ENCODE results near the gene GCSH. TPM values are rescaled to one million over a fixed set of nuclear protein-coding genes. Genes with fewer than 3 reads are reported as not detected.

The GCSH gene
- total and polyA plus RNA-seq, 2 of the 13 experiments (the other 11 are each of a cell fraction or from before 2014, with no cell fraction given), result 35.9 to 103 TPM

DNA sequence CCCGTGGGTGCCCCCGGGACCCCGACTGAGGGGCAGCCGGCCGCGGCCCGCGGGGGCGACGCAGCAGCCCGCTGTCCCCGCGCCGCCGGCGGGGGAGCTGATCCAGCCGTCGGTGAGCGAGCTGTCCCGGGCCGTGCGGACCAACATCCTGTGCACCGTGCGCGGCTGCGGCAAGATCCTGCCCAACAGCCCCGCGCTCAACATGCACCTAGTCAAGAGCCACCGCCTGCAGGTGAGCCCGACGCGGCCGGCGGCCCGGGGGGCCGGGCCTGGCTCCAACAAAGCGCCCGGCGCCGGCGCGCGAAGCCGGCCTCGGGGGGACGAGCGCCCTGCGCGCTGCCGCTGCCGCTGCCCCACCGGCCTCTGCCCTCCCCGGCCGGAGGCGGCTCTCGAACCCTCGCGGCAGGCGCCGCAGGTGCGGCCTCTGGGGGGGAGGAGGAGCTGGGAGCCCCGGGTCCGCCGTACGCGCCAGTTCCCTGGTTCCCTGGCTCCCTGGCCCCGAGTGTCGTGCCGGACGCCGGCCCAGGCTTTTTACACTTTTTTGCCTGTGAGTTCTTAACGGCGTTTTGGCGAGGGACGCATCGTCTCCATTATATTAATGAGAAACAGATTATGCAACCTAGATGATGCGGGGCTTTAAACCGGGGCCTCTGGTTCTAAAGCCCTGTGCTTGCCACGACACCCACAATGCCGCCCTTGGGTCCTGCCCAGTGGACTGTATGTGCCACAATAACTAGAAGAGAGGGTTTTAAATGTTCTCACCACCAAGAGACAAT, 60.0 kb downstream of the GCSH start (continued):
- TF ChIP-seq, protein P1, sequence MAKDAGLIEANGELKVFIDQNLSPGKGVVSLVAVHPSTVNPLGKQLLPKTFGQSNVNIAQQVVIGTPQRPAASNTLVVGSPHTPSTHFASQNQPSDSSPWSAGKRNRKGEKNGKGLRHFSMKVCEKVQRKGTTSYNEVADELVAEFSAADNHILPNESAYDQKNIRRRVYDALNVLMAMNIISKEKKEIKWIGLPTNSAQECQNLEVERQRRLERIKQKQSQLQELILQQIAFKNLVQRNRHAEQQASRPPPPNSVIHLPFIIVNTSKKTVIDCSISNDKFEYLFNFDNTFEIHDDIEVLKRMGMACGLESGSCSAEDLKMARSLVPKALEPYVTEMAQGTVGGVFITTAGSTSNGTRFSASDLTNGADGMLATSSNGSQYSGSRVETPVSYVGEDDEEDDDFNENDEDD (CRISPR knock-in tag; IDR thresholded peaks at IDR 0.05; ENCODE audit: borderline replicate concordance), result 0 out of 2 replicates have a peak, but pooled peaks have one; percentile 18
- no peak for TF ChIP-seq ZNF850 (CRISPR knock-in tag; conservative IDR thresholded peaks at IDR 0.05)
- TF ChIP-seq TGIF2 (CRISPR knock-in tag; IDR thresholded peaks at IDR 0.05), result 0 out of 2 replicates have a peak, but pooled peaks have one; percentile 14
- peak; percentile 21; the same call in 1 of the 2 replicates for TF ChIP-seq CEBPB (IDR thresholded peaks at IDR 0.05; ENCODE audit: borderline replicate concordance, low read depth, low read length)
- TF ChIP-seq, protein P2, sequence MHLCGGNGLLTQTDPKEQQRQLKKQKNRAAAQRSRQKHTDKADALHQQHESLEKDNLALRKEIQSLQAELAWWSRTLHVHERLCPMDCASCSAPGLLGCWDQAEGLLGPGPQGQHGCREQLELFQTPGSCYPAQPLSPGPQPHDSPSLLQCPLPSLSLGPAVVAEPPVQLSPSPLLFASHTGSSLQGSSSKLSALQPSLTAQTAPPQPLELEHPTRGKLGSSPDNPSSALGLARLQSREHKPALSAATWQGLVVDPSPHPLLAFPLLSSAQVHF (CRISPR knock-in tag; IDR thresholded peaks at IDR 0.05), result no peak
- TF ChIP-seq ZNF235 (CRISPR knock-in tag; IDR thresholded peaks at IDR 0.05; ENCODE audit: borderline replicate concordance), result no peak
- TF ChIP-seq, protein P3, sequence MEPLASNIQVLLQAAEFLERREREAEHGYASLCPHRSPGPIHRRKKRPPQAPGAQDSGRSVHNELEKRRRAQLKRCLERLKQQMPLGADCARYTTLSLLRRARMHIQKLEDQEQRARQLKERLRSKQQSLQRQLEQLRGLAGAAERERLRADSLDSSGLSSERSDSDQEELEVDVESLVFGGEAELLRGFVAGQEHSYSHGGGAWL (CRISPR knock-in tag; IDR thresholded peaks at IDR 0.05), result peak; percentile 55; the same call in 1 of the 2 replicates
- TF ChIP-seq, protein P4, sequence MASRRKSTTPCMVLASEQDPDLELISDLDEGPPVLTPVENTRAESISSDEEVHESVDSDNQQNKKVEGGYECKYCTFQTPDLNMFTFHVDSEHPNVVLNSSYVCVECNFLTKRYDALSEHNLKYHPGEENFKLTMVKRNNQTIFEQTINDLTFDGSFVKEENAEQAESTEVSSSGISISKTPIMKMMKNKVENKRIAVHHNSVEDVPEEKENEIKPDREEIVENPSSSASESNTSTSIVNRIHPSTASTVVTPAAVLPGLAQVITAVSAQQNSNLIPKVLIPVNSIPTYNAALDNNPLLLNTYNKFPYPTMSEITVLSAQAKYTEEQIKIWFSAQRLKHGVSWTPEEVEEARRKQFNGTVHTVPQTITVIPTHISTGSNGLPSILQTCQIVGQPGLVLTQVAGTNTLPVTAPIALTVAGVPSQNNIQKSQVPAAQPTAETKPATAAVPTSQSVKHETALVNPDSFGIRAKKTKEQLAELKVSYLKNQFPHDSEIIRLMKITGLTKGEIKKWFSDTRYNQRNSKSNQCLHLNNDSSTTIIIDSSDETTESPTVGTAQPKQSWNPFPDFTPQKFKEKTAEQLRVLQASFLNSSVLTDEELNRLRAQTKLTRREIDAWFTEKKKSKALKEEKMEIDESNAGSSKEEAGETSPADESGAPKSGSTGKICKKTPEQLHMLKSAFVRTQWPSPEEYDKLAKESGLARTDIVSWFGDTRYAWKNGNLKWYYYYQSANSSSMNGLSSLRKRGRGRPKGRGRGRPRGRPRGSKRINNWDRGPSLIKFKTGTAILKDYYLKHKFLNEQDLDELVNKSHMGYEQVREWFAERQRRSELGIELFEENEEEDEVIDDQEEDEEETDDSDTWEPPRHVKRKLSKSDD (CRISPR knock-in tag; IDR thresholded peaks at IDR 0.05; ENCODE audit: low read depth), result no peak; the same call in 1 of the 2 replicates
- TF ChIP-seq, protein P5, sequence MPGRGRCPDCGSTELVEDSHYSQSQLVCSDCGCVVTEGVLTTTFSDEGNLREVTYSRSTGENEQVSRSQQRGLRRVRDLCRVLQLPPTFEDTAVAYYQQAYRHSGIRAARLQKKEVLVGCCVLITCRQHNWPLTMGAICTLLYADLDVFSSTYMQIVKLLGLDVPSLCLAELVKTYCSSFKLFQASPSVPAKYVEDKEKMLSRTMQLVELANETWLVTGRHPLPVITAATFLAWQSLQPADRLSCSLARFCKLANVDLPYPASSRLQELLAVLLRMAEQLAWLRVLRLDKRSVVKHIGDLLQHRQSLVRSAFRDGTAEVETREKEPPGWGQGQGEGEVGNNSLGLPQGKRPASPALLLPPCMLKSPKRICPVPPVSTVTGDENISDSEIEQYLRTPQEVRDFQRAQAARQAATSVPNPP (CRISPR knock-in tag; IDR thresholded peaks at IDR 0.05), result no peak
- TF ChIP-seq, protein P6, sequence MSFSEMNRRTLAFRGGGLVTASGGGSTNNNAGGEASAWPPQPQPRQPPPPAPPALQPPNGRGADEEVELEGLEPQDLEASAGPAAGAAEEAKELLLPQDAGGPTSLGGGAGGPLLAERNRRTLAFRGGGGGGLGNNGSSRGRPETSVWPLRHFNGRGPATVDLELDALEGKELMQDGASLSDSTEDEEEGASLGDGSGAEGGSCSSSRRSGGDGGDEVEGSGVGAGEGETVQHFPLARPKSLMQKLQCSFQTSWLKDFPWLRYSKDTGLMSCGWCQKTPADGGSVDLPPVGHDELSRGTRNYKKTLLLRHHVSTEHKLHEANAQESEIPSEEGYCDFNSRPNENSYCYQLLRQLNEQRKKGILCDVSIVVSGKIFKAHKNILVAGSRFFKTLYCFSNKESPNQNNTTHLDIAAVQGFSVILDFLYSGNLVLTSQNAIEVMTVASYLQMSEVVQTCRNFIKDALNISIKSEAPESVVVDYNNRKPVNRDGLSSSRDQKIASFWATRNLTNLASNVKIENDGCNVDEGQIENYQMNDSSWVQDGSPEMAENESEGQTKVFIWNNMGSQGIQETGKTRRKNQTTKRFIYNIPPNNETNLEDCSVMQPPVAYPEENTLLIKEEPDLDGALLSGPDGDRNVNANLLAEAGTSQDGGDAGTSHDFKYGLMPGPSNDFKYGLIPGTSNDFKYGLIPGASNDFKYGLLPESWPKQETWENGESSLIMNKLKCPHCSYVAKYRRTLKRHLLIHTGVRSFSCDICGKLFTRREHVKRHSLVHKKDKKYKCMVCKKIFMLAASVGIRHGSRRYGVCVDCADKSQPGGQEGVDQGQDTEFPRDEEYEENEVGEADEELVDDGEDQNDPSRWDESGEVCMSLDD (CRISPR knock-in tag; IDR thresholded peaks at IDR 0.05; ENCODE audit: borderline replicate concordance), result no peak
- TF ChIP-seq ZNF83 (CRISPR knock-in tag; IDR thresholded peaks at IDR 0.05; ENCODE audit: borderline replicate concordance), result no peak
- TF ChIP-seq ADNP (CRISPR knock-in tag; IDR thresholded peaks at IDR 0.05), result no peak
- TF ChIP-seq POLR2A (IDR thresholded peaks at IDR 0.05; ENCODE audit: insufficient read depth in 1 of 2, low read depth in 2 of 2, low read length in 2 of 2), result peak in 1 of 2 experiments; percentile 39; a peak in 1 of 4 replicates
- TF ChIP-seq SP2 (CRISPR knock-in tag; IDR thresholded peaks at IDR 0.05), result no peak
- no peak for TF ChIP-seq ZSCAN22 (CRISPR knock-in tag; IDR thresholded peaks at IDR 0.05)
- TF ChIP-seq, protein P7, sequence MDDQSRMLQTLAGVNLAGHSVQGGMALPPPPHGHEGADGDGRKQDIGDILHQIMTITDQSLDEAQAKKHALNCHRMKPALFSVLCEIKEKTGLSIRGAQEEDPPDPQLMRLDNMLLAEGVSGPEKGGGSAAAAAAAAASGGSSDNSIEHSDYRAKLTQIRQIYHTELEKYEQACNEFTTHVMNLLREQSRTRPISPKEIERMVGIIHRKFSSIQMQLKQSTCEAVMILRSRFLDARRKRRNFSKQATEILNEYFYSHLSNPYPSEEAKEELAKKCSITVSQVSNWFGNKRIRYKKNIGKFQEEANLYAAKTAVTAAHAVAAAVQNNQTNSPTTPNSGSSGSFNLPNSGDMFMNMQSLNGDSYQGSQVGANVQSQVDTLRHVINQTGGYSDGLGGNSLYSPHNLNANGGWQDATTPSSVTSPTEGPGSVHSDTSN (CRISPR knock-in tag; IDR thresholded peaks at IDR 0.05; ENCODE audit: borderline replicate concordance), result no peak
- TF ChIP-seq ZNF496 (CRISPR knock-in tag; IDR thresholded peaks at IDR 0.05; ENCODE audit: insufficient replicate concordance), result no peak
- 0 out of 2 replicates have a peak, but pooled peaks have one; percentile 7 for TF ChIP-seq MIER3 (CRISPR knock-in tag; IDR thresholded peaks at IDR 0.05; ENCODE audit: borderline replicate concordance)
